Measurements from ENCODE around the gene ELL2.
"Not testable (repeated sequence)": the region's sequence is repeated elsewhere in the genome, so short reads cannot be mapped to it uniquely, and the experiment has no call there.

ELL2 gene

GRCh38 chr5:95872346-95873268, 89.0 kb downstream of the ELL2 start:
- Histone ChIP-seq H3K9ac (ENCODE audit: low read depth, low read length) (no peak overlapping the region), H3K9me3 (ENCODE audit: control insufficient read depth, insufficient read depth, low read length) (no peaks in the 10 kb centered on the region), H3K4me1 (ENCODE audit: insufficient read depth, low read length) (no peaks in the 10 kb centered on the region), H3K36me3 (ENCODE audit: insufficient read depth, low read length) (no peaks in the 10 kb centered on the region)

- Histone ChIP-seq H3K9ac (ENCODE audit: low read depth, low read length) (no peak overlapping the region), H3K36me3 (ENCODE audit: insufficient read depth, low read length) (no peaks in the 10 kb centered on the region), H3K9me3 (ENCODE audit: control insufficient read depth, insufficient read depth, low read length) (no peaks in the 10 kb centered on the region), H3K4me1 (ENCODE audit: insufficient read depth, low read length) (no peaks in the 10 kb centered on the region)
Observed at GRCh38 chr5:95871146-95871806, 90.4 kb downstream of the ELL2 start.

DNA sequence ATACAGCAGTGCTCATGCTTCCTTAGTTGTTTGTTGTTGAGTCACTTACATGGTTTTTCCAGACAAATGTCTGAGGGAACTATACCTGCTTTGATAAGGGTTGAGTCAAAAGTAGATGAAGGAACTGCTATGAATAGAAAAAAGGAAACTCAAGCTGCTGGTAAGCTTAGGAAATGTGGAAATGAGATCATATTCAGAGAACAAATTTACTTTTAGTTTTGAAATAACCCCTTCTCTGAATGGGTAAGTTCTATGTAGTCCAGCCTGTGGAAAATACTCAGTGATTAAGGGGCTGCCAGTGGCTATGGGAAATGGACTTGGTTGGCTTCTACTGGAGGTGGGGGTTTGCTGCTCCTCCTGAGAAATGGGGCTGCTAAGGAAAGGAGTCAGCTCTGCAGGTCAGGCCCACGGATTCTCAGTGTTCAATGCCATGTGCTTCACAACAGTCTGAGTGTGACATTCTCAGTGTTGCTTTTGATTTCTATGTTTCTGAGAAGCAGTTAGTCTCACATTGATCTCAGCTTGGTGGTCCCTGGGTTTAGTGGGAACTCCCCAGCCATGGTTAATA, 91.5 kb downstream of the ELL2 start:
- Histone ChIP-seq H3K36me3 (ENCODE audit: insufficient read depth, low read length) (no peaks in the 10 kb centered on the region), H3K4me1 (ENCODE audit: insufficient read depth, low read length) (no peaks in the 10 kb centered on the region), H3K9me3 (ENCODE audit: control insufficient read depth, insufficient read depth, low read length) (no peaks in the 10 kb centered on the region), H3K9ac (ENCODE audit: low read depth, low read length) (no peak overlapping the region)

DNA sequence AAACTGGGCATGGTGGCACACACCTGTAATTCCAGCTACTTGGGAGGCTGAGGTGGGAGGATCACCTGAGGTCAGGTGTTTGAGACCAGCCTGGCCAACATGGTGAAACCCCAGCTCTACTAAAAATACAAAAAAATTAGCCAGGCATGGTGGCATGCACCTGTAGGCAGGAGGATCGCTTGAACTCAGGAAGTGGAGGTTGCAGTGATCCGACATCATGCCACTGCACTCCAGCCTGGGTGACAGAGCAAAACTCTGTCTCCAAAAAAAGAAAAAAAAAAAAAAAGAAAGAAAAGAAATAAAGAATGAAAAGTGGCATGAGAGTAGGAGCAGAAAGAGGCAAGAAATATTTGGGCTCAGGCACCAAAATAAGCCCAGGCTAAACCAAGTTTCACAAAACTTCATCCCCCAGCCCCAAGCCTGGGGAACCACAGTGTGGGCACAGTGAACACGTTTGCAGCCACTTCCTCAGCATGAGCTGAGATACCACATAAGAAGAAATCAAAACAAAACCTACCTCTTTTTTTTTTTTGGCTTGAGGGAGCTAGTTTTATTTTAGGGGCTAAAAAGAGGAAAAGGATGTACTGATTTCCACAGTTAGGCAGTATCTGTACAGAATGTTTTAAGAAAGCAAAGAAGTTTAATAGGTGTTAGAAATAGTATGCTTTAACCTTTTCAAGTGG, 92.3 kb downstream of the ELL2 start:
- not testable (repeated sequence) for H3K36me3 ChIP-seq (ENCODE audit: insufficient read depth, low read length); H3K4me1 ChIP-seq (ENCODE audit: insufficient read depth, low read length); H3K9ac ChIP-seq (ENCODE audit: low read depth, low read length); H3K9me3 ChIP-seq (ENCODE audit: control insufficient read depth, insufficient read depth, low read length)

- Histone ChIP-seq H3K4me1 (ENCODE audit: insufficient read depth, low read length) (no peaks in the 10 kb centered on the region; the same call in 1 of the 2 replicates), H3K36me3 (ENCODE audit: insufficient read depth, low read length) (no peaks in the 10 kb centered on the region), H3K9ac (ENCODE audit: low read depth, low read length) (no peak overlapping the region), H3K9me3 (ENCODE audit: control insufficient read depth, insufficient read depth, low read length) (no peaks in the 10 kb centered on the region)
Observed at GRCh38 chr5:95868136-95868535, 93.5 kb downstream of the ELL2 start.

DNA sequence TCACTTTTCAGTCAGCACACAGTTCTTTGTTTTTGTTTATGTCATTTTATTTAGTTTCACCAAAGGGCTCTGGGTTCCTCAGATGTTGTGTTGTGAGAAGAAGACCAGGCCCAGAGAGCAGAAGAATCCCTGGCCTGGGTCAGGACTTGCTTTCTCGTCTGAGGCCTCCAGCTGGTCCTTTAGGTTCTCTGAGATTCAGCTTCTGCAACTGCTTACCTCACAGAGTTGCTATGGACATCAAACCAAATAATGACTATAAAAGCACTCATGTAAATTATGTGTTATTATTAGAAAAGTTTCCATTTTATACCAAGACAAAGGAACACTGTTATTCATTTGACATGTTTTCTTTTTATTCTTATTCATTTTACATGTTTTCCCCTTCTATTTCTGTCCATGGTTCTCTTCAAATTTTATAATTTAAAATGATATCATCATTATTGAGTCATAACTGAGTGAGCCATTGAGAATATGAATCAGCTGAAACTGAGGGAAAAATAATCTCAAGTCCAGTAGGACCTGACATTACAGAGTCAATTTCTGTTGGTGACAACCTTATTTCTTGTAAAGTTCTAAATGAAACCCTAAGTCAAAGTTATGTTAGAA, 95.1 kb downstream of the ELL2 start:
- no peaks in the 10 kb centered on the region; the same call in 1 of the 2 replicates for H3K4me1 ChIP-seq (ENCODE audit: insufficient read depth, low read length)
- H3K9ac ChIP-seq (ENCODE audit: low read depth, low read length), result no peak overlapping the region
- H3K36me3 ChIP-seq (ENCODE audit: insufficient read depth, low read length), result no peaks in the 10 kb centered on the region
- H3K9me3 ChIP-seq (ENCODE audit: control insufficient read depth, insufficient read depth, low read length), result no peaks in the 10 kb centered on the region

GRCh38 chr5:95864944-95865504, 96.6 kb downstream of the ELL2 start:
- no peaks in the 10 kb centered on the region for H3K36me3 ChIP-seq (ENCODE audit: insufficient read depth, low read length)
- no peak overlapping the region for H3K9ac ChIP-seq (ENCODE audit: low read depth, low read length)
- no peaks in the 10 kb centered on the region; the same call in 1 of the 2 replicates for H3K4me1 ChIP-seq (ENCODE audit: insufficient read depth, low read length)
- no peaks in the 10 kb centered on the region for H3K9me3 ChIP-seq (ENCODE audit: control insufficient read depth, insufficient read depth, low read length)

GRCh38 chr5:95864456-95864855, 97.2 kb downstream of the ELL2 start:
- Histone ChIP-seq H3K9ac (ENCODE audit: low read depth, low read length) (no peak overlapping the region), H3K9me3 (ENCODE audit: control insufficient read depth, insufficient read depth, low read length) (no peaks in the 10 kb centered on the region), H3K4me1 (ENCODE audit: insufficient read depth, low read length) (peaks cover 4% of the 10 kb centered on the region), H3K36me3 (ENCODE audit: insufficient read depth, low read length) (no peaks in the 10 kb centered on the region)

- H3K36me3 ChIP-seq (ENCODE audit: insufficient read depth, low read length), result no peaks in the 10 kb centered on the region
- no peak overlapping the region for H3K9ac ChIP-seq (ENCODE audit: low read depth, low read length)
- no peaks in the 10 kb centered on the region for H3K9me3 ChIP-seq (ENCODE audit: control insufficient read depth, insufficient read depth, low read length)
- H3K4me1 ChIP-seq (ENCODE audit: insufficient read depth, low read length), result peaks cover 9% of the 10 kb centered on the region
Observed at GRCh38 chr5:95863383-95863757, 98.3 kb downstream of the ELL2 start.

DNA sequence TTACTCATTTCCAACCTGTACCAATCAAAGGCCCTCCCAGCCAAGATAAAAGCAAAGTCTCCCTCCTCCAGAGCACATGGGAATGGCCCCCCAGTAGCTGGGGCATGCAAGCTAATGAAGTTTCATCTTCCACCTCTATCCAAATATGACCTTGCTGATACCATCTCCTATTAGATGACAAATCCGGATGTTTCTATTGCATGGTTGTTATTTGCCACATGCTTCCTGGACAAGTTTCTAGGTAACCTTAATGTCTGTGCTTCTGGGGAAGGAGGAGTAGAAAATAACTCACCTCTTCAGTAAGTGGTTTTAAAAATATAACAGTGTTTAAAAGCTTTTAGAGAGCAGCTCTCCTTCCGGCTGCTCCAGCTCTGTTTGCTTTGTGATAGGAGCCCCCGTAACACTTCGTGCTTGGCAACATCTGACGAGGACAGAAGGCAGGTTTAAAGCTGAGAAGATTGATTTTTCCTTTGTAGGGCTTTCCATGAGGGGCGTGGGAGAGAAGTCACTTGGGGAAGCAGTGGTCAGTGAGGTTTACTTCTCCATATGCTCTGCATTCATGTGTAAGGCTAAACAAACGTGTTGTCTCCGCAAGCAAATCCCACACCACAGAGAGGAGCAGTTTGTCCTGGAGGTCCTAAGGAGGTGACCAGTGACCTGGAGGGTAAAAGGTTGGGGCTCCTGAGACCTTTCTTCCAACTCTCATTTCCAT, 98.8 kb downstream of the ELL2 start:
- Histone ChIP-seq H3K9ac (ENCODE audit: low read depth, low read length) (no peak overlapping the region), H3K9me3 (ENCODE audit: control insufficient read depth, insufficient read depth, low read length) (no peaks in the 10 kb centered on the region), H3K36me3 (ENCODE audit: insufficient read depth, low read length) (no peaks in the 10 kb centered on the region), H3K4me1 (ENCODE audit: insufficient read depth, low read length) (peaks cover 9% of the 10 kb centered on the region)

DNA sequence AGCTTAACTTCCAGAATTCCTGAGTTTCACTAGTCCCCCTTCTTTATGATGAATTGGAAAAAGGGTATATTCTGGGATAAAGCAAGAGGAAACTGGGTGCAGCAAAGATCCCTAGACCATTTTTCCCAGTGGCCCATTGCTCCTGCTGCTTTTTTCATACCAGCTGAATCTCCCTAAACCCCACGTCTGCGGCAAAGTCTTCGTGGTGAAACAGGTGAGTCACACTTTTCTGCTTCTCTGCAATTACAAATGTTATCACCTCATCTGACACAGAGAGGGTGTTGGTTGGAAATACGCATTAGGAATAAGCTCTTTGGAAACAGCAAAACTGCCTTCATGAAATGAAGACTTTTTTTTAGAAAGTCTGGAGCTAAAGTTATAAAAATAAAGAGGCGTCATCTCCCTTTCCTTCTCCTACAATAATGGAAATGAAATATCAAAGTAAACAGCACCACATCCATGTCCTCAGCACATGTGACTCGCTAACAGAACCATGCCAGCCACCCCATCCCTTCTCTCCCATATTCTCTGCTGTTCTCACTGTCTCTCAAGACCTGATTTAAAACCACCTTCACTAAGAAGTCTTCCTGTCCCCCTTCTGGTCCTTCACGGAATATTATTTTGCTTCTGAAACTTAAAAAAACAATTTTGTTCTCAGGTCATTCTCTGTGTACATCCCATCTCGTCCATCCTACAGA, 99.6 kb downstream of the ELL2 start:
- H3K36me3 ChIP-seq (ENCODE audit: insufficient read depth, low read length), result no peaks in the 10 kb centered on the region
- H3K4me1 ChIP-seq (ENCODE audit: insufficient read depth, low read length), result peaks cover 9% of the 10 kb centered on the region
- H3K9ac ChIP-seq (ENCODE audit: low read depth, low read length), result no peak overlapping the region
- H3K9me3 ChIP-seq (ENCODE audit: control insufficient read depth, insufficient read depth, low read length), result no peaks in the 10 kb centered on the region

DNA sequence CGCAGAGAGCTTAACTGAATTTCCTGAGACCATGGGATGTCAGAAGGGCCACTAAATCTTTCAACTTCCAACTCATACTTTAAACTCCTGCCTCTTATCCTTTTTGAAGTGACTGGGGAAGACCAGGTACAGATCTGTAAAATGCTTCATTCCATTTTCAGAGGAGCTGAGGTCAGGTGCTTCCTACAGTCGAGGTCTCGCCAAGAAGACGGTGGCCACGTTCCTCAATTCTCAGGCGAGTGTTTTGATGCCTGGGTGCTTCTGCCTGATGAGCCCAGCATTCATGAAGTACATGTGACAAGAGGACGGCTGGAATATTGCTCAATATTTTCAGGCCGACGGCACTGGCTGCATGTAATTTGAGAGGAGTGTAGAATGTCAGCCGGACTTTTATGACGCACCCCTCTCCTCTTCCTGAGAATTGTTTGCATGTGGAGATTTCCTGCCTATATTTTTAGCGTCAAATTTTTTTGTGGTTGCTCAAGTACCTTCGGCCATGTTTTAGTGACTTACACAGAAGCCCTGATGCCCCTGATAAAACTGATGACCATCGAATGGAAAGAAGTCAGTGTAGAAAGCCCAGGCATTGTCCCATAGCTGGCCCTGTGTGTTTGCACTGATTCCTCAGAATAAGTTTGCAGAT, 100.3 kb downstream of the ELL2 start:
- Histone ChIP-seq H3K9ac (ENCODE audit: low read depth, low read length) (no peak overlapping the region), H3K36me3 (ENCODE audit: insufficient read depth, low read length) (no peaks in the 10 kb centered on the region), H3K9me3 (ENCODE audit: control insufficient read depth, insufficient read depth, low read length) (no peaks in the 10 kb centered on the region), H3K4me1 (ENCODE audit: insufficient read depth, low read length) (peaks cover 9% of the 10 kb centered on the region)

DNA sequence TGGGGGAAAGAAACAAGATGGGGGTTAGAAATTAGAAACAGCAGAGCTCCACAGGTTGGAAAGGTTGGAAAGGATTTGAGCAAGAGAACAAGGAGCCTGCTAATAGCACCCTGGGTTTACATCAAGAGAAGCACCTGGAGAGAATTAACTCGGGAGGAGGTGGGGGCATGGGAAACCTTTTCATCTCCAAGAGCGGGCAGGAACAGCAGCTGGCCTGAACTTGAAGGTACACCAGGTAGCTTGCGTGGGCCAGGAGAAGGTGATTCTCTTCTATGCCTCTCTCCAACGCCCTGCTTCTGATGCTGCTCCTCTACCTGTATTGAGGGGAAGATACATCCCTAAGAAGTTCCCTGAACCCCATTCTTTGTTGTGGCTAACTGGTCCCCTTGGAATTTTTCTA, 102.0 kb downstream of the ELL2 start:
- H3K36me3 ChIP-seq (ENCODE audit: insufficient read depth, low read length), result no peaks in the 10 kb centered on the region
- no peaks in the 10 kb centered on the region for H3K9me3 ChIP-seq (ENCODE audit: control insufficient read depth, insufficient read depth, low read length)
- peaks cover 9% of the 10 kb centered on the region for H3K4me1 ChIP-seq (ENCODE audit: insufficient read depth, low read length)
- H3K9ac ChIP-seq (ENCODE audit: low read depth, low read length), result no peak overlapping the region

Data from ES-I3 (cell line).